Lower leg skin (tissue), 4 donors: Measurements from ENCODE around the gene PGAP3. TPM values are rescaled to one million over a fixed set of nuclear protein-coding genes. Genes with fewer than 3 reads are reported as not detected.

ENCODE experiments used
- DNase-seq, 2 donors: peaks; one replicate each; pipeline ENCODE4 v3.0.0-alpha.2; 2019; ENCODE audit warnings: low spot score in 2 of 2
- H3K4me3 ChIP-seq: fragments of 200-600 bp; sonication (generic); 2 replicates; pipeline ENCODE4 v1.5.1; 2017; ENCODE audit warnings: mild to moderate bottlenecking, low read depth; ENCODE audit not compliant: poor library complexity, severe bottlenecking
- POLR2A ChIP-seq, 2 donors: fragments of 450-650 bp; IDR thresholded peaks; one replicate each; pipeline ENCODE4 v1.6.1; 2016 to 2017; ENCODE audit warnings: antibody characterized with exemption in 2 of 2, mild to moderate bottlenecking in 1 of 2, moderate library complexity in 1 of 2
- WGBS, 2 donors: methylation state at CpG; one replicate each; pipeline ENCODE4 v1.1.5; 2018; 5-methylcytosine and 5-hydroxymethylcytosine counted together
- intact Hi-C: fragments of 100-400 bp; cut with DNase I; formaldehyde crosslinking; loops from one replicate; pipeline ENCODE4 v1.15.0; 2023; ENCODE audit warnings: low total_unique reads
- total RNA-seq, 4 donors: library from RNA; depleted of rRNA; stranded (reverse); fragments of >200 nt; gene quantifications; one replicate each; pipeline ENCODE4 v1.1.0, GENCODE V29; 2016
- TF ChIP-seq, protein P1 (sequence below), 3 donors: fragments of 450-650 bp; IDR thresholded peaks; one replicate each; pipeline ENCODE4 v1.5.1; 2016; ENCODE audit warnings: antibody characterized with exemption in 3 of 3, mild to moderate bottlenecking in 3 of 3, moderate library complexity in 2 of 3

PGAP3 gene
- 10 to 100 TPM; 24.2 to 41.4 (median 28.8) TPM for total RNA-seq

DNA sequence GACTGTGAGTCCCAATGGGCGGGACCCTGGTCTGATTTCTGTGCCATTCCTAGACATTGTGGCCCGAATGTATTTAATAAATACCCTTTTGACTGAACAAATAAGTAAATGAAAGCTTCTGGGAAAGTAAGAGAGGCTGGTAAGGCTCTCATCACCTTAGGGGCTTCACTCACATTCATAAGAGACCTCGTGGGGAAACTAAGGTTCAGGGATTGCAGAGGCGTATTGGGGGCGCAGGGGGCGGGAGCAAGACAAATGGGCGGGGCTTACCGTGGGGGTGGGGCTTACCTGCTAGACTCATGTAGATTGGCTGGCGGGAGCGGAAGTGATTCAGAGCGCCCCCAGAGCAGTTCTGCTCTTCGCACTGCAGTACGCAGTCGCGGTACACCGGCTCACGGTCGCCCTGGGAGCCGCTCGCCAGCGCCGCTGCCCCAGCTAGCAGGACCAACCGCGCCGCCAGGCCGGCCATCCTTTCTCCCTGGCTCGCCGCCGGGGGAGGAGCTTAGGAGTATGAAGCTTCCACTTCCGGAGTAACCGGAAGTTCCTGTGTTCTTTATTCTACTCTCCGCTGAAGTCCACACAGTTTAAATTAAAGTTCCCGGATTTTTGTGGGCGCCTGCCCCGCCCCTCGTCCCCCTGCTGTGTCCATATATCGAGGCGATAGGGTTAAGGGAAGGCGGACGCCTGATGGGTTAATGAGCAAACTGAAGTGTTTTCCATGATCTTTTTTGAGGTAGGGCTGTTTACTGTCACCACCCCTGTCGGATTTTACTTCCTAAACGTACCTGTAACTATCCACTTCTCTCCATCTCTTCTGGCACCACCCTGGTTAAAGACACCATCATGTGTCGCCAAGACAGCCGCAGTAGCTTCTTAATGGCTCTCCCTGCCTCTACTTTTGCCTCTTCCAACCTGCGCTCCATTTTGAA is at the start of gene PGAP3:
TSS of gene PGAP3 (minus strand) at position 512 of the 929 bp plus-strand sequence. CDS start at position 469, 43 bp downstream.
- 4 to 6% methylated on average over 27 to 45 of the region's 45 CpGs for WGBS, 2 donors
- TF ChIP-seq, protein P1, sequence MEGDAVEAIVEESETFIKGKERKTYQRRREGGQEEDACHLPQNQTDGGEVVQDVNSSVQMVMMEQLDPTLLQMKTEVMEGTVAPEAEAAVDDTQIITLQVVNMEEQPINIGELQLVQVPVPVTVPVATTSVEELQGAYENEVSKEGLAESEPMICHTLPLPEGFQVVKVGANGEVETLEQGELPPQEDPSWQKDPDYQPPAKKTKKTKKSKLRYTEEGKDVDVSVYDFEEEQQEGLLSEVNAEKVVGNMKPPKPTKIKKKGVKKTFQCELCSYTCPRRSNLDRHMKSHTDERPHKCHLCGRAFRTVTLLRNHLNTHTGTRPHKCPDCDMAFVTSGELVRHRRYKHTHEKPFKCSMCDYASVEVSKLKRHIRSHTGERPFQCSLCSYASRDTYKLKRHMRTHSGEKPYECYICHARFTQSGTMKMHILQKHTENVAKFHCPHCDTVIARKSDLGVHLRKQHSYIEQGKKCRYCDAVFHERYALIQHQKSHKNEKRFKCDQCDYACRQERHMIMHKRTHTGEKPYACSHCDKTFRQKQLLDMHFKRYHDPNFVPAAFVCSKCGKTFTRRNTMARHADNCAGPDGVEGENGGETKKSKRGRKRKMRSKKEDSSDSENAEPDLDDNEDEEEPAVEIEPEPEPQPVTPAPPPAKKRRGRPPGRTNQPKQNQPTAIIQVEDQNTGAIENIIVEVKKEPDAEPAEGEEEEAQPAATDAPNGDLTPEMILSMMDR (IDR thresholded peaks at IDR 0.05), result no peak
- TF ChIP-seq POLR2A (IDR thresholded peaks at IDR 0.05), result no peak
- DNase-seq, result peak; percentile 72 to 95
- intact Hi-C loops, result no loop called here
- peak within 1 kb of the TSS; percentile 50 for H3K4me3 ChIP-seq

DNA sequence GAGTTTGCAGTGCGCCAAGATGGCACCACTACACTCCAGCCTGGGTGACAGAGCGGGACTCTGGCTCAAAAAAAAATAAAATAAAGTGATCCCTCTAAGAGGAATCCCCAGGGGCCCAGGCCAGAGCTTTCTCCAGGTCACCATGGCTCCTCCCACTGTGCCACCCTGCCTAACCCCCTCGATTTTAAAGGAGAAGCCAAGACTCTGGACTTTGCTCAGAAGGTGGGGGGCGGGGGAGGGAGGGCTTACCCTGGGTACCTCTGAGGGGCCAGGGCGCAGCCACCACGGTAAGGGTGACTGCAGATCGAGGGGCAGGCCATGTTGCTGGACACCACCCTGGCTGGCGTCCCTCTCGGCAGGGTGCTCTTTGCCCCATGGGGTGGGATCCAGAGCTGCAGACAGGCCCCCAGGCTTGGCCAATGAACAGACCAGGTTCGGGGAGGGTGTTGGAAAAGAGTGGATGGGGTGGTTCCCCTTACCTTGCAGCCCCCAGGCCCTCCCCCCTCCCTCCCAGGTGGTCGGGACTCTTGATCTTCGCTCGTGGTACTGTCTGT is 49.4 kb upstream of the PGAP3 start:
- 40% methylated on average over 11 to 13 of the region's 13 CpGs for WGBS, 2 donors
- no peak overlapping the region for H3K4me3 ChIP-seq
- no peak for TF ChIP-seq POLR2A (IDR thresholded peaks at IDR 0.05)
- TF ChIP-seq, protein P1 (IDR thresholded peaks at IDR 0.05), result no peak
- DNase-seq, result no peak
- intact Hi-C loops, result no loop called here

- H3K4me3 ChIP-seq, result no peak overlapping the region
- 70 to 78% methylated on average over 10 of the region's 10 CpGs for WGBS, 2 donors
- intact Hi-C loops, result no loop called here
- no peak for DNase-seq
- TF ChIP-seq, protein P1 (IDR thresholded peaks at IDR 0.05), result no peak
Measured at GRCh38 chr17:39736319-39737165, 48.7 kb upstream of the PGAP3 start.

DNA sequence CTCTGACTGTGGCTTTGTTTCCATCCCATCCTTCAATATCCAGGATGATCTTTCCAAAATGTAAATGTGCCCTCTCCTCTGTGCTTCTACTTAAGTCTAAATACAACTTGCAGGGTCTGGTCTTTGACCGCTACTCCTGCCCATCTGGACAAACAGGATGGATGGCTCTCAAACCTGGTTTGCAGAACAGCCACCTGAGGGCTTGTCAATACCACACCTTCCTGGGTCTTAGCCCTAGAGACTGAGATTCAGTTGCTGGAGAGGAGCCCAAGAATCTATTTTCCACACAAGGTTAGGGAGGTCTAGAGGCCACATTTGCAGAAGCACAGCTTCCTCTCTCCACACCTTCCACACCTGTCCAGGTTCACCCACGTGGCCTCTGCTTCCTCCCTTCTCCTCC is 48.0 kb upstream of the PGAP3 start:
- intact Hi-C loops, result no loop called here
- H3K4me3 ChIP-seq, result no peak overlapping the region
- DNase-seq, result no peak
- WGBS, 2 donors, result 63 to 73% methylated on average over 2 of the region's 2 CpGs
- TF ChIP-seq POLR2A (IDR thresholded peaks at IDR 0.05), result no peak
- TF ChIP-seq, protein P1 (IDR thresholded peaks at IDR 0.05), result no peak

DNA sequence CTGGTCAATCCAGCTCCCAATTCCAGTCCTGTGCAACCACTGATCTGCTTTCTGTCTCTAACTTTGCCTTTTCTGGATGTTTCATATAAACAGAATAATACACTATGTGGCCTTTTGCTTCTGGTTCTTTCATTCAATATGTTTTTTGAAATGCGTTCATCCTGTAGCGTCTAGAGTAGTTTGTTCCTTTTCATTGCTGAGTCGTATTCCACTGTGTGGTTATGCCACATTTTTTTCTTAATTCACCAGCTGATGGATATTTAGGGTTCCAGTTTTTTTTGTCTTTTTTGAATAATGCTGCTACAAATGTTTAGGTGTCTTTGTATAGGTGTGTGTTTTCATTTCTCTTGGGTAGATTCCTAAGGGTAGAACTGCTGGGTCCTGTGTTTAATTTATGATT is 44.7 kb upstream of the PGAP3 start:
- H3K4me3 ChIP-seq, result no peak overlapping the region
- 92 to 97% methylated on average over 3 of the region's 3 CpGs for whole genome bisulfite sequencing, 2 donors
- no peak for DNase-seq
- intact Hi-C loops, result no loop called here
- TF ChIP-seq POLR2A (IDR thresholded peaks at IDR 0.05), result no peak
- TF ChIP-seq, protein P1 (IDR thresholded peaks at IDR 0.05), result no peak
